HG02840 (cell line): Measurements from ENCODE around the gene HRH2.
"Not testable (repeated sequence)": the region's sequence is repeated elsewhere in the genome, so short reads cannot be mapped to it uniquely, and the experiment has no call there.

Experiments used
- ATAC-seq: cut with Tn5 transposase; IDR thresholded peaks from one replicate; pipeline ENCODE4 v1.9.1; 2021; ENCODE audit warnings: mild to moderate bottlenecking, moderate library complexity, moderate number of reproducible peaks; ENCODE audit not compliant: unreplicated experiment, low FRiP score

The HRH2 gene

DNA sequence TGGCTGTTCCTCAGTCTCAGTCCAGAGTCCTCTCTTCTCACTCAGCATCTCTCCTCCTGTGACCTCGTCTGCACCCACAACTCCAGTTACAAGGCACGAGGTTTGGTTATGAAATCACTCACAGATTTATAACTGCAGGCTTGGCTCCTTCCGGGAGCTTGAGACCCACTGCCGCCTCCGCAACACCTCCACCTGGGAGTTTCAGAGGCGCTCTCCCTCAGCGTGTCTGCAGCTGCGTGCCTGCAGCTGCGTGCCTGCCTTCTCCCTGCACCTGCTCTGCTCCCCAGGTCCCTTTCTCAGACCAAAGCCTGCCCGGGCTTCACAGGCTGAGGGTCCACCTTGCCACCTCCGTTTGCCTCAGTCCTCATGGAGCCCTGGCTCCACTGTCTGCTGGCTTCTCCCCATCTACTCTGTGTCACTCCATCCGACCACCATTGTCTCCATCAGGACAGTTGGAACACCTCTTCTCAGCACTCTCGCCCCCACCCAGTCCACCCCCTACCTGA, 51.5 kb downstream of the HRH2 start:
- ATAC-seq: no peak

DNA sequence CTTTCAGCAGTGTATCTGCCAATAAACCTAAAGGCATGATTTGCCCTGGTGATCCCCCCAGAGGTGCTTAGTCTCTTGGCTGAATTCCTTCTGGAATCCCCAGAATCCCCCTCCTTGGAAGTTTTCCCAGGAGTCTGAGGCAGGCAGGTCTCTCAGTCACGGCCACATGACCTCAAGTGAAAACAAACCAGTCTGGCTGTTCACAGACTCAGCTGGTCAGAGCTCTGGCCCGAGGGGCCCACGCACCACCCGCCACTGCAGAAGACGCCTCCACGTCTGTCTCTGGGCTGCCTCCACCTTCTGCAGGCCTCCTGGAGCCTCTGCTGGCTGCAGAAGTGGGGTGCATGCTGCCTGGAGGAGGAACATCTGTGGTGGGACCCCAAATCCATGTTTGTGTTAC, 52.5 kb downstream of the HRH2 start:
- no peak for ATAC-seq

DNA sequence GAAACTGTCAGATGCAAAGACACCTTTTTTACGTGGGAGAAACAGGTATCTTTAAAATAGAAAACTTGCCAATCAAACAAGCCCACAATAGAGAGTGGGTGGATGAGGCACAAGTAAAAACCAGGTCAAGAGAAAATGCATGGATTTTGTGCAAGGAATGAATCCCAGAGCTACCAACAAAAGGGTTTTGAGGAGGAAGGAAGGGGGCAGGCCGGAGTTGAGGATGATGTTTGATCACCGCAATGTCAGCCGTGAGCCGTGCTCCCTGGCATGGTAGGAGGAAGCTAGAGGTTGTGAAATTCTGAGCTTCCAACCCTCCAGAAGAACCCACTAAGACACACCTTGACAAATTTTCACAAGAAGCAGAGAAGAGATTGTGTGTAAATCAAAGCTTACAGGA, 53.2 kb downstream of the HRH2 start:
- ATAC-seq: no peak

DNA sequence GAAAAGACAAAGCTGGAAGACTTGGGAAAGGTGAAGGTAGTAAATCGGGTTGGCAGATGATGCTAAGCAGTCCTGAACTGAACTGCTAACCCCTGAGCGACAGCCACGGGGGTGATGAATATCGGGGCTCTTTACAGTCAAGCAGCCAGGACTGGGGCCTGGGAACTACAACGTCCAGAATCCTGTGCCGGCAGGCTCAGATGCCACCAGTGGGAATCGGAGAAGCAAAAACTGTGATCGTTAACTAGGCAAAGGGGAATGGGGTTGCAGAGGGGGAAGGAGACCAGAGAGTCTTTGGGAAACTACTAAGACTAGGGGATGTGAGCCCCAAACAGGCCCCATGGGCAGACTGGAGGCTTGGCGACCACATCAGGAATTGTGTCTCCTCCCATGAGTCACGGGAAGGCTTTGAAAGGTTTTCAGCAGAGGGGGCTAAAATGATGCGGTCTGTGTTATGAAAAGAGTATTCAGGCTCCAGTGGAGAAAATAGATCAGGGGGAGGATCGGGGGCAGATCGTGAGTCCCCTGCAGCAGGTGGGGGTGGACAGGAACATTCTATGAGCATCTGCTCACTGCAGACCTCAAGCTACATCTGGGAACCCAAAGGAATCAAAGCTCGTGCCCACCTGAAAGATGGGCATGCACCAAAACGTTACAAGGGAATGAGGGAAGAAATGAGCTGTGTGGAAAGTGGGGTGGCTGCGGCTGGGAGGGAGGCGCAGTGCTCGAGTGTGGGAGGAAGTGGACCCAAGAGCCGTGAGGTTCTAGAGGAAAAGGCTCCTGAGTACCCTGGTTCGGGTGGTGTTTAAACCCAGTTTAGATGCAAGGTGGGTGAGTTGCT, 53.8 kb downstream of the HRH2 start:
- ATAC-seq: no peak

DNA sequence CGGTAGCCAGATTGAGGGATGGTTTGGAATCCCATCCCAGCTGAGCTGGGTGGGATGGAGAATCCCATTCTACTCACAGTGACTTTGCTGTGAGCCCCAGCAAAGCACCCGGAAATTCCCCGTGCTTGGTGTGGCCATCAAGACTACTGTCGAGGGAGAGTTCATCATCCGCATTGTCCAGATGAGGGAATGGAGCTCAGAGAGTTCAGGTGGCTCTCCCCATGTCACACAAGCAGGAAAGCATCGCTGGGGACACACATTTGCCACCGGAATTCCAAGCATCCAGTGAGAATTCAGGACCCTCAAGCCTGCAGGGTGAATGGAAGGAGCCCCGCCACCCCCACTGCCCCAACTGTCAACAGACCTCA, 54.4 kb downstream of the HRH2 start:
- no peak for ATAC-seq

DNA sequence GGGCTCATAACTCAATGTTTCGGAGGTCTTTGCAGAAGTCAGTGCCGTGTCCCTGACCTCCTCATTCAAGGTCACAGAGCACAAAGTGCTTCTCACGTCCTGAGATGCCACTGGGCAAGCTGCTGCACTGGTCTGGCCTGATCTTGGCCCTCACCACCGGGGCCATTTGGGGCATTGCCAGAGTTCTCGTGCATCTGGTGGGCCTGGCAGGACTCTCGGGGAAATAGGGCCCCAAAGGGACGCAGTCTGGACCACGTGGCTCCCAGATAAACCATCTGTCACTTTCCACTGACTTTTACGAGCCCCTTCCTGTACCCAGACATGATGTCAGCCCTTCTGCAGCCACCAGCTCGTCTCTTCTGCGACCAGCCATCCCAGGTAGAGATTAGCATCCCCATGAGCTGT, 54.8 kb downstream of the HRH2 start:
- no peak for ATAC-seq

DNA sequence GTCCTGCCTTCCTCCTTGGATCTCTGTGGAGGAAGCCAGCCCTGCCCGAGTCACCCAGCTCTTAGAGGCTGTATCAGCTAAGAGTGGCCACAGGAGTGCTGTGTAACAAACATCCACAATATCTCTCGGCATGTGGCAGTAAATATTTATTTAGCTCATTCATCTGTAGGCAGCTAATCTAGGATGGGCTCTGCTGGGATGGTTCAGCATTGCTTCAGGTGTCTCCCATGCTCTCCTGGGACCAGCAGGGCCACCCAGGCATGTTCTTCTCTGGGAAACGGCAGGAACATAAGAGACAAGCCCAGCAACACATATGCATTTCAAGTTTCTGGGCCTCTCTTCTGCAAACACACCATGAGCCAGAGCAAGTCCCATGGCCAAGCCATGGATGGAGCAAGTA, 56.1 kb downstream of the HRH2 start:
- no peak for ATAC-seq

DNA sequence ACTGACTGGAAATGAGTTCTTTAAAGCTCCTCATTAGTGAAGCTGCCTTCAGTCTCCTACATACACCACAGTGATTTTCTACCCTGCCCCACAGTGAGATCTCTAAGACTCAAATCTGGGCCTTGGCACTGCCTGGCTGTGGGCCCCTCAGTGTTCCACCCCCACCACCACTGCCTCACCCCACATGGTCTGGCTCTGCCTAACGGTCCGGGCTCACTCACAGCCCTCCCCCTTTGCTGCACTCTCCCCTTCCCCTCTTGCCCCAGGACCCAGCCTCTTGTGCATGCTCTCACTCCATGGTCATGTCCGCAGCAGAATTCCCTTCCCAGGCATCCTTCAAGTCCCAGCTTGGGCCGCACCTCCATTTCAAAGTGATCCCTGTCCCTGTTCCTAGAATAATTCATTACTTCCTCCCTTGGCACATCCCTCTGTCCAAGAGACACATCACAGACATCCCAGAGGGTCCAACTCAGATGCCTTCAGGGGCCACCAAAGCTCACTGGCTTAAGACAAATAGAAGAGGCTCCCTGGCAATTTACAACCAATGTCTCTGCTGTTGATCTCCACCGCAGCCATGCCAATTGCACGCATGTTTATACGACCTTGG, 56.7 kb downstream of the HRH2 start:
- ATAC-seq: no peak

DNA sequence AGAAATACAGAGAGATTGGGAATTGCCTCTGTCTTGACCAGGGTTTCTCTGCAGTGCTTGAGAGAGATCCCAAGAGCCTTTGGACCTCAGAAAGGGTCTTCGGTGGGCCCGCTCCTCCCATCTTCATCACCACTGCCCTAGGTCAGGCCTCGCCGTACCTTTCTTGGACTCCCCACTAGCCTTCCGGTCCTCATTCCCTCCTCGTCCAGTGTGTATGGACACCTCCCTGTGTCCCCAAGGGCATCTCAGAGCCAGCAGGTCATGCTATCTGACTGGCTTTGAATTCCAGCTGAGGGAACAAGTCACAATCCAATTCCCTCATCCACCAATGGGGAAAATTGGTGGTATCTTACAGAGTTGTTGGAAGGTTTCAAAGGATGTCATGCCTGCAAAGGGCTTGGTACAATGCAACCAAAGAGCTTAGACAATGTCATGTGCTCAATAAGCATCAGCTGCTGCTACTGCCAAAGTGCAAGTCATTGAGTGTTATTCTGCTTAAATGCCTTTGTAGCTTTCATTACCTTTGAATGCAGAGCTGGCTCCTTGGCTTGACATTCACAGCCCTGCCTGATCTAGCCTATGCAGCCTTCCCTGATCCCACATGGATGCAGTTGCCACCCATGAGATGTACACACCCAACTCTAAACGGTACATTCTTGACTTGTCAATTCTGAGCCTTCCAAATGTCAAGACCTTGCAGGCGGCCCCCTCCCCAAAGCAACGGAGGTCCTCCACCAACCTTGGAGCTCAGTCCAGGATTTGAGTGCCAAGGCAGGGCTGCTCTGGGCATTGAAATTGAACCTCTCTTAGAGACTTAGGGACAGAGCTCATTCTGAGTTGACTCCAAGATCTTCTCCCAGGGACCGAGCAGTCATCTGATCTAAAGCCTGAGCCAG, 58.0 kb downstream of the HRH2 start:
- ATAC-seq: no peak

DNA sequence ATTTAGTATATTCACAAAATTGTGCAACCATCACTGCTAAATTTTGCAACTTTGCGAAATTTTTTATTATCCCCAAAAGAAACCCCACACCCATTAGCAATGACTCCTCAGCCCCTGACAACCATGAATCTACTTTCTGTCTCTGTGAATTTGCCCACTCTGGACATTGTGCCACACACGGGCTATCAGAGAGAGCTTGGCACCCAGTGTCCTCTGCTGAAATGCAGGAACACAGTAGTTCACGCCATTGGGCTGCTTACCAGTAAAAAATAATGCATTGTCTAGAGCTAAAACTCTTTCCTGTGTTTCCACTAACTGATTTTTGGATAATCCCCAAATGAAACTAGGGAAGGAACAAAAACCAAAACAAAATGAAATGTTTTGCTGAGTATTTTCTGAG, 60.0 kb downstream of the HRH2 start:
- ATAC-seq: no peak

DNA sequence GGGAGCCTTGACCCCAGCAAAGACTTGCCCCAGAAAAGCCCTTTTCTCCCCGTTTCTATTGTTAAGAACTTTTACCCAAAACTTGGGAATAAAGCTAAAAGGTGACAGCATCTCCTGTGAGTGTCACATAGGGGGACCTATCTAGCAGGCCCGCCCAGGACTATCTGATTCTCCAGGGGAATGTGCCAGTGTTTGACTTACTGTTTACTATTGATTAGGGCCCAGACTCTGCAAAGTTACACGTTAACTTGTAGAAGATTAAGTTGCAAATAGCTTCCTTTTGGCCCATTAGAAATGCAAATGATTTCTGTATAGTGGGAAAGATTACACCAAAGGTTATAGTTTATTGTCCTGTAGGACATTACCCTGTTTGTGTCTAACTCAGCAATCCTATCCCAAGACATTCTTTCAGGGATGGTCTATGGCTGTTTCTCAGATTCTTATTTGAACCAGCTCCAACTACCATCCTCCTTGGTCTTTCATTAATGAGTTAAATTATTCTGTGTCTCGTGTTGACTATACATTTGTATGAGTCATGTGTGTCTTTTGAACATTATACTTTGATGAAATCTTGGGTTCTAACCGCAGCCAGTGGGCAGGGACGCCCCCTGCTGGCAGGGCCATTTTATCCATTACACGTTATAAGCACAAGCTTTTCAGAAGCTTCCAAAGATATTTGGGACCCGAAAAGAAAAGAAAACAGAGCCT, 60.7 kb downstream of the HRH2 start:
- ATAC-seq: no peak

DNA sequence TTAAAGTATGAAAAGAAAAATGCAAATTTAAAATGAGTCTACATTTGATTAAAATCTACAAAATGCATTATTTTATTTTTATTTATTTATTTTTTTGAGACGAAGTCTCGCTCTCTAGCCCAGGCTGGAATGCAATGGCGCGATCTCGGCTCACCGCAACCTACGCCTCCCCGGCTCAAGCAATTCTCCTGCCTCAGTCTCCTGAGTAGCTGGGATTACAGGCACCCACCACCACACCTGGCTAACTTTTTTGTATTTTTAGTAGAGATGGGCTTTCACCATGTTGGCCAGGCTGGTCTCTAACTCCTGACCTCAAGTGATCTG, 61.2 kb downstream of the HRH2 start:
- ATAC-seq: not testable (repeated sequence)

DNA sequence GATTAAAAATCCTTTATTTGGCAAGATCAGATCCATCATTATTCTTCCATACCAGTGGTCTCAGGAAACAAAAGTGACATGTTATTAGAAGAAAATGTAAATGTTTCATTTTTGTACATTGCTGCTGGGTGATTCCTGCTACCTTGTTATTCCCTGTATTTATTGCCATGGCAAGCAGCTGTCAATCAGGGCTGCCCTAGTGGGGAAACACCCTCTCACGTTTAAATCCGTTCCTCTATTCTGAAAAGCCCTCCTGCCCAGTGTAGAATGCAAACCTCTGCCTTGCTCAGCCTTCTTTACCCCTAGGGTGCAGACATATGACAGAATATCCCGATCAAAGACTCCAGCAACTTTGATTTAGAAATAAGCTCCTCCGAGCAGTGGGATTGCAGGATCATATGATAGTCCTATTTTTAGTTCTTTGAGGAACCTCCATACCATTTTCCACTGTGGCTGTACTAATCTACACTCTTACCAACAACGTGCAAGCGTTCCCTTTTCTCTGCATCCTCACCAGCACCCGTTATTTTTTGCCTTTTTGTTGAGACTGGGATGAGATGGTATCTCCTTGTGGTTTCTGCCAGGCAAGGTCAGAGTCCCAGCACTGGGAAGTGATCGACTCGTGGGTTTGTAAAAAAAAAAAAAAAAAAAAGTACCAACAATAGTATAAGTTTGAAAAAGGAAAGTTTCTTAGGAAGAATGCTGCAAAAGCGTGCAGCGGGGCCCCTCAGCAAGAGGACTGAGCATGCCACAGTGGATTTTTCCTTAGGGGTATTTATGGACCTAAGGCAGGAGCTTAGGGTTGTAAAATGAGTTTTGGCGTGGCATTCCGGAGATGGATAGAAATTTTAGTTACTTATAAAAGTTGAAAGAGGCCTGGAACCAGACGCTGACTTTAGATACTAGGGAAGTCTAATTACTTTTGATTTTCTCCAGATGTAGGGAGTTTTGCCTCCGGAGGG, 66.7 kb downstream of the HRH2 start:
- no peak for ATAC-seq

DNA sequence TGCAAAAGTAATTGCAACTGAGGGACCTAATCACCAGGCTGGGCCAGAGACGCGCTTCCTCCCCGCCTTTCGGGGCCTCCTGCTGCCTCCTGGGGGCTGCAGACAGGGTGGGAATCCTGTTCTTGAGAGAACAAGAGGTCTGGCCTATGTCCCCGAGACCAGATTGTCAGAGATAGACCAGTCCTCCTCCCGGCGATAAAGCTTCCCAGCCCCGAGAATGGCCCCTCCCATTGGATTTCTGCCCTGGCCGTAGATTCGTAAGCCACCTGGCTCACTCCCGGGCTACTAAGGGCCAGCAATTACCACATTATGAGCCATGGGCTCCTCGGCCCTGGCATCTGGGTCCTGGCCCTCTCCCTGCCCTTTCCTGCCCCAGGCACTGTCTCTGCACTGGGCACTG, 70.4 kb downstream of the HRH2 start:
- no peak for ATAC-seq

DNA sequence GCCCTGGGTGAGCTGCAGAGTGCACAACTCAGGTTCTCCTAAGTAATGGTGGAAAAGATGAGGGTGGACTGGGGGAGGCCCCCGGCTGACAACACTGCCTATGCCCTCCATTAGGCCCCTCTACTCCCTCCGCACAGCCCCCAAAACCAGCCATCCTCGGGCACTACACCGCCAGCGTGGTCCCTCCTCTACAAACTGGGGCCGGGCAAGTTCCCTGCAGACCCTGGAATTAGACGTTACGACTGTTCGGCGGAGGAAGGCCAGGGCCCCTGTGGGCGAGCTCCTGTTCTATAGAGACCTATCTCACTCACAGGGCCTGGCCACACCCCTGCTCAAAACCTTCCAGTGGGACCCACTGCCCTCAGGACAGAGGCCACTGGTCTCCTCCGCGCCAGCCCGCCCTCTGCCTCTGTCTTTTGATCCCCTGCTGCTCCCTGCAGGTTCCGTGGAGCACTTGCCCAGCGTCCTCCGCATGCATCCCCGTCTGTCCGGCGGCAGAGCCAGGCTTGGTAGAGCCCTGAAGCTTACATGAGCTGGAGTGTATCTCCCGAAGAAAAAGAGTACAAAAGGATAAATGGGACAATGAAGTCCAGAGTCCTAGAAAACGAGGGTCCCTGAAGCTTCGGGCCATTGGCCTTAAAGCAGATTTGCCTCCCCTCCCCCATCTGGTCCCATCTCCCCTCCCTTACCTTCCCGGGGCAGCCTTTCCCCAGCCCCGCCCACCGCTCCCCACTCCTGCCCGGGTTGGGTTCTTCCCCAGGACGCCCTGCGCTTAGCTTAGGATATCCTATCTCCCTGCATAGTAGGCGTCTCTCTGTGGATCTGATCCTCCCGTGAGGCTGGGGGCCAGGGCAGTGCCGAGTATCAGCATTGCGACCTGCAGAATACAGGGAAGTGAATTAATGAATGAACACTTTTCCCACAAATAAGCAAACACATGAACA, 71.3 kb downstream of the HRH2 start:
- ATAC-seq: no peak

DNA sequence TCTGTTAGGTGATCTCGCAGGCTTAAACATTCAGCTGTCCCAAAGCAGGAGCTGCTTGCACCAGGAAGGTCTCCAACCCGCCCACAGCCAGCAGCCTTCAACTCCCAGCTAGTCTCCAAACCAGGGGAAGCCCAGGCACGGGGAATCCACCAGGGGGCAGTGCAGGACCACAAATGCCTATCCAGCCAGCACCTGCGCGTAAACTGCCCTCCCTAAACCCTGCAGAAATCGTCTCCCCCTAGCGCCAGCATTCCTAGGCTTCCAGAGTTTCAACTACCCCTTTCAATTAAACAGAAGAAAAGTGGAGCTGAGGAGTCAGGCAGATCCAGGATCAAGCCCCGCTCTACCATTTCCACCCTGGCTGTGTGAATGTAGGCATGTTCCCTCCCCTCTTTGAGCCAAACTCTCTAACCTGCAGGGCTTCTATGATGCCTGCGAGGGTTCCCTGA, 72.0 kb downstream of the HRH2 start:
- ATAC-seq: no peak

DNA sequence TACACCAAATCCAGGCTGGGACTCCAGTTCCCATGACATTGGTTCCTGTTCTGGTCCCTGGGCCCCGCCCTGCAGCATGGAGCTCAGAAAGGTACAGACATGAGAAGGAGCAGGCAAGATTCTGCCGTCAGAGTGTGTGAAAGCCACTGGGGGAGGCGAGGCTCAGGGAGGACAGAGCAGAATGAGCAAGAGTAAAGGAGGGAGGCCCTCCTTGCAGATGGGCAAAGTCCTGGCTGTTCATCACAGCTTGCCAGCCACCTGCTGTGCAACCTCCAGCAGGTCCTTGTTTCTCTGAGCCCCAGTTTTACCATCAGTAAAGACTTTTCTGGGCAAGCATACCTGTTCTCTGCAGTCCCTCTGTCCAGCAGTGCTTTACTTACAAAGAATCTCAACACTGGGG, 73.3 kb downstream of the HRH2 start:
- no peak for ATAC-seq

DNA sequence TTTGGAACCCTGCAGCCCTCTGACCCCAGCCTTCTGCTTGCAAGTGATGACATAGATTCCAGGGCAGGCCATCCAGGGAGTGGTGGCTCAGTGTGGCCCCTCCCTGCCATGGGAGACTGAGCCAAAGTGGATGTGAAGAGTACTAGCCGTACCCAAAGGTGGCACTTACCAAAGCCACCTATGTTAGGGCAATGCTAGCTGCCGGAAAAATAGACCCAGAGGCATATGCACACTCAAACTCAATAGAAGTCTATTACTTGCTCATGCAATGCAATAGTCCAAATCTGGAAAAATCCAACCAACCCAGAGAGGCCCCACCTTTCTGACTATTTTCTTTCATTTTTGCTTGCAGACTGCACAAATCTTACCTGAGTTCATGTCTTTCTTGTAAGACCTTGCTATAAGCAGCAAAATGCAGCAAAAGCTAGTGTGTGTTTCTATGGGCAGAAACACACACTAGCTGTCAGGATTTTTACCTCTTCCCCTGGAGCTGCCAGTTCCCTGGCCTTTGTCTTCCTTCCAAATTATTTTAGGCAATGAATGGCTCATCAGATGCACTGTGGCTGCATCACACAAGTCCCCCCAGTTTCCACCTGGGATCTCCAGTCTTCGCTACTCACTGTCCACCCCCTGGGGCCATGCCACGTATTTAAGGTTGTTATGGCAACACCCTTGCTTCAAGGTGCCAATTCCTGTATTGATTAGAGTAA, 74.0 kb downstream of the HRH2 start:
- no peak for ATAC-seq
